Neural cell (in vitro differentiated cells): Measurements from ENCODE around the gene CLSTN1. TPM values are rescaled to one million over a fixed set of nuclear protein-coding genes. Genes with fewer than 3 reads are reported as not detected.

Experiments used
- H2AFZ ChIP-seq: fragments of 200-600, 300-800 bp; sonication (generic), shearing (Covaris generic); 2 replicates; pipeline ENCODE4 v1.6.0; 2014; ENCODE audit warnings: low read depth, mild to moderate bottlenecking, antibody characterized with exemption, low read length, moderate library complexity
- H3F3A ChIP-seq: fragments of 200-600 bp; shearing (Covaris generic); 2 replicates; pipeline ENCODE4 v1.6.1; 2016; ENCODE audit warnings: mild to moderate bottlenecking, moderate library complexity, mixed read lengths, antibody characterized with exemption, low read length; ENCODE audit not compliant: insufficient read depth, poor library complexity, severe bottlenecking
- H3K27ac ChIP-seq: fragments of 200-600, 300-800 bp; sonication (generic), shearing (Covaris generic); 2 replicates; pipeline ENCODE4 v1.5.1; 2014; ENCODE audit warnings: mild to moderate bottlenecking, low read length, moderate library complexity
- H3K27me3 ChIP-seq: fragments of 300-800, 200-600 bp; sonication (generic), shearing (Covaris generic); 2 replicates; pipeline ENCODE4 v1.6.0; 2014; ENCODE audit warnings: mild to moderate bottlenecking, low read depth, low read length, moderate library complexity; ENCODE audit not compliant: insufficient read depth
- H3K36me3 ChIP-seq: fragments of 300-800, 200-600 bp; sonication (generic), shearing (Covaris generic); 2 replicates; pipeline ENCODE4 v1.5.1; 2014; ENCODE audit warnings: mild to moderate bottlenecking, antibody characterized with exemption, low read length, moderate library complexity; ENCODE audit not compliant: insufficient read depth
- H3K4me2 ChIP-seq: fragments of 300-800, 200-600 bp; sonication (generic), shearing (Covaris generic); 2 replicates; pipeline ENCODE4 v1.6.0; 2014; ENCODE audit warnings: mild to moderate bottlenecking, low read length
- H3K4me3 ChIP-seq: fragments of 300-800, 200-600 bp; sonication (generic), shearing (Covaris generic); 2 replicates; pipeline ENCODE4 v1.5.1; 2014; ENCODE audit warnings: mild to moderate bottlenecking, low read length, moderate library complexity
- H3K79me2 ChIP-seq: fragments of 200-600 bp; shearing (Covaris generic); replicated peaks from 2 replicates; pipeline ENCODE4 v1.6.0; 2014; ENCODE audit warnings: mild to moderate bottlenecking, low read length, moderate library complexity; ENCODE audit not compliant: insufficient read depth
- H3K9ac ChIP-seq: fragments of 300-800, 200-600 bp; sonication (generic), shearing (Covaris generic); 2 replicates; pipeline ENCODE4 v1.6.1; 2016; ENCODE audit warnings: mild to moderate bottlenecking, low read length, mixed read lengths
- H3K9me2 ChIP-seq: fragments of 200-600 bp; shearing (Covaris generic); 2 replicates; pipeline ENCODE4 v1.6.1; 2016; ENCODE audit warnings: mild to moderate bottlenecking, low read length, mixed read lengths; ENCODE audit not compliant: insufficient read depth
- H3K9me3 ChIP-seq: fragments of 200-600, 300-800 bp; sonication (generic), shearing (Covaris generic); 2 replicates; pipeline ENCODE4 v1.6.1; 2016; ENCODE audit warnings: mild to moderate bottlenecking, mixed run types, low read length, moderate library complexity, mixed read lengths
- H4K20me1 ChIP-seq: fragments of 200-600 bp; shearing (Covaris generic); 2 replicates; pipeline ENCODE4 v1.6.1; 2016; ENCODE audit warnings: mild to moderate bottlenecking, mixed run types; ENCODE audit not compliant: insufficient read depth
- EP300 ChIP-seq: fragments of 450-650 bp; conservative IDR thresholded peaks from 2 replicates; pipeline ENCODE4 v1.6.1; 2014; ENCODE audit warnings: antibody characterized with exemption, mild to moderate bottlenecking, moderate library complexity; ENCODE audit not compliant: poor library complexity, severe bottlenecking
- EZH2 ChIP-seq: fragments of 200-600, 300-800 bp; shearing (Covaris generic), sonication (generic); IDR thresholded peaks from 2 replicates; pipeline ENCODE4 v1.6.1; 2014; ENCODE audit warnings: antibody characterized with exemption, low read length, borderline replicate concordance, mild to moderate bottlenecking; ENCODE audit not compliant: insufficient read depth, poor library complexity, severe bottlenecking
- MXI1 ChIP-seq: fragments of 450-650 bp; conservative IDR thresholded peaks from 2 replicates; pipeline ENCODE4 v1.6.1; 2014; ENCODE audit warnings: antibody characterized with exemption, mild to moderate bottlenecking; ENCODE audit not compliant: poor library complexity, severe bottlenecking
- POLR2AphosphoS5 ChIP-seq: IDR thresholded peaks from 2 replicates; pipeline ENCODE4 v1.6.1; 2012
- RAD21 ChIP-seq: fragments of 450-650 bp; conservative IDR thresholded peaks from 2 replicates; pipeline ENCODE4 v1.6.1; 2014; ENCODE audit warnings: antibody characterized with exemption, mild to moderate bottlenecking, moderate library complexity
- SMC3 ChIP-seq: fragments of 450-650 bp; conservative IDR thresholded peaks from 2 replicates; pipeline ENCODE4 v1.6.1; 2014; ENCODE audit warnings: antibody characterized with exemption, mild to moderate bottlenecking, moderate library complexity; ENCODE audit not compliant: poor library complexity
- TAF1 ChIP-seq: IDR thresholded peaks from 2 replicates; pipeline ENCODE4 v1.6.1; 2012; ENCODE audit warnings: low read depth
- polyA minus RNA-seq: library from RNA; depleted of rRNA, polyadenylated mRNA; stranded (reverse); fragments of >200 nt; gene quantifications from 2 replicates; pipeline ENCODE4 v1.2.3, GENCODE V29; 2014
- polyA plus RNA-seq: library from polyadenylated mRNA; depleted of rRNA; stranded (reverse); fragments of >200 nt; gene quantifications from 2 replicates; pipeline ENCODE4 v1.2.3, GENCODE V29; 2014
- TF ChIP-seq, protein P1 (sequence below): fragments of 450-650 bp; IDR thresholded peaks from 2 replicates; pipeline ENCODE4 v1.5.1; 2014; ENCODE audit warnings: antibody characterized with exemption, mild to moderate bottlenecking, moderate library complexity; ENCODE audit not compliant: poor library complexity, severe bottlenecking
- TF ChIP-seq, protein P2 (sequence below): IDR thresholded peaks from 2 replicates; pipeline ENCODE4 v1.6.1; 2012; ENCODE audit warnings: borderline replicate concordance

Gene CLSTN1
- polyA plus RNA-seq (77.2 and 81.0 TPM in 2 replicates), polyA minus RNA-seq (134 TPM in 2 replicates)

DNA sequence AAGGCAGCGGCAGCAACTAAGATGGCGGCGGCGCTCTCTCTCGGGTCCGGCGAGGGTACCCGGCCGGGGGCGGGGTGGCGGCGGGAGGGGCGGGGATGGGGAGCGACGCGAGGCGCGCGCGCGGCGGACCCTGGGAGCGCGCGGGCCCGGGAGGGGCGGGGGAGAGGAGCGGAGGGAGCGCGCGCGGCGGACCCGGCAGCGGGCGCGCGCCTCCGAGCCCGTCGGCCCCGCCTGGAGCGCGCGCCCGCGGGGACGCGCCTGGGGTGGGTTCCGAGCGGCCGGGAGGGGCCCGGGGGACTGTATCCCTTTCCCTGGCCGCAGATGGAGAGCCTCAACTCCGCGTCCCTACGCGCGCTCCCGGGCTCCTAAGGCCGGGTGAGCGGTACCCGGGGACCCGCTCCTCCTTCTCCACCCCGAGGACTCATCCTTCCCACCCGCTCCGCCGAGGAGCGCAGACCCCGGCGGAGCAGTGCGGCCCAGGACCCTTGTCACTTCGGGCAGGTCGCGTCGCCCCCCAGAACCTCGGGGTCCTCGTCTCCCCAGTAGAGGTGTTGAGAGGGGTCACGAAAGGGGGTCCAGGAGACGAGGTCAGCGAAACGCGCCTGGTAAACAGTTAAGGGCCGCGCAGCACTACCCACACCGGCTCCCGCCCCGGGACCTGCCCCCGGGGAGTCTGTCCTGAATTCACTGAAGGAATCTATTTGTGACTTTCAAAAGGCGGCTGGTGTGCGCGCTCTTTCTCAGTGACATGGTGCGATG lies at the start of gene CLSTN1:
TSS of gene CLSTN1 (minus strand) at position 23 of the 759 bp plus-strand sequence. CDS start 232 bp downstream, outside the sequence.
- peak within 1 kb of the TSS; percentile 85 for H3K4me2 ChIP-seq
- H3K9me2 ChIP-seq = no peaks in the 10 kb centered on the region
- TF ChIP-seq RAD21 = no peak
- H3K9me3 ChIP-seq = no peaks in the 10 kb centered on the region
- H3K79me2 ChIP-seq = peaks cover 30% of the 10 kb centered on the region
- peak within 1 kb of the TSS; percentile 86 for H3K9ac ChIP-seq
- no peaks in the 10 kb centered on the region for H4K20me1 ChIP-seq
- H3K36me3 ChIP-seq = no peaks in the 10 kb centered on the region
- H3K27me3 ChIP-seq = no peaks in the 10 kb centered on the region
- H2AFZ ChIP-seq = peak within 1 kb of the TSS; percentile 66
- H3F3A ChIP-seq = no peaks in the 10 kb centered on the region
- H3K4me3 ChIP-seq = peak within 1 kb of the TSS; percentile 94
- H3K27ac ChIP-seq = peak within 1 kb of the TSS; percentile 57

DNA sequence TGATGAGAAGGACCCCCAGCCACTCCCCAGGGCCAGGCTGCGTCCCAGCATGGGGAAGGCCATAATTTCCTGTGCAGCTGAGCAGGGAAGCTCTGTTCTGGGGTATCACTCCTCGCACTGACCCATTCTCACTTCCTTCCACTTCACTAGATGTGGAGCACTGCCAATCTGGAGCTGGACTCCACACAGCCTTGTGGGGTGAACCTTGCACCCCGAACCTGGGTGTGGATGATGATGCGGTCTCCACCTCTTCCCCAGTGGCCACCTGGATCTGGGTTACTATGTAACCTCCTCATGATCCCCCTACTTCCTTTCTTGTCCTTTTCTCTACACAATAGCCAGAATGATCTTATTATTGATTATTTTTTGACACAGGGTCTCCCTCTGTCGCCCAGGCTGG lies 49.6 kb upstream of the CLSTN1 start:
- no peak overlapping the region for H3K27ac ChIP-seq
- TF ChIP-seq, protein P1, sequence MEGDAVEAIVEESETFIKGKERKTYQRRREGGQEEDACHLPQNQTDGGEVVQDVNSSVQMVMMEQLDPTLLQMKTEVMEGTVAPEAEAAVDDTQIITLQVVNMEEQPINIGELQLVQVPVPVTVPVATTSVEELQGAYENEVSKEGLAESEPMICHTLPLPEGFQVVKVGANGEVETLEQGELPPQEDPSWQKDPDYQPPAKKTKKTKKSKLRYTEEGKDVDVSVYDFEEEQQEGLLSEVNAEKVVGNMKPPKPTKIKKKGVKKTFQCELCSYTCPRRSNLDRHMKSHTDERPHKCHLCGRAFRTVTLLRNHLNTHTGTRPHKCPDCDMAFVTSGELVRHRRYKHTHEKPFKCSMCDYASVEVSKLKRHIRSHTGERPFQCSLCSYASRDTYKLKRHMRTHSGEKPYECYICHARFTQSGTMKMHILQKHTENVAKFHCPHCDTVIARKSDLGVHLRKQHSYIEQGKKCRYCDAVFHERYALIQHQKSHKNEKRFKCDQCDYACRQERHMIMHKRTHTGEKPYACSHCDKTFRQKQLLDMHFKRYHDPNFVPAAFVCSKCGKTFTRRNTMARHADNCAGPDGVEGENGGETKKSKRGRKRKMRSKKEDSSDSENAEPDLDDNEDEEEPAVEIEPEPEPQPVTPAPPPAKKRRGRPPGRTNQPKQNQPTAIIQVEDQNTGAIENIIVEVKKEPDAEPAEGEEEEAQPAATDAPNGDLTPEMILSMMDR = no peak
- TF ChIP-seq POLR2AphosphoS5 = no peak
- no peak for TF ChIP-seq MXI1
- TF ChIP-seq RAD21 = no peak
- TF ChIP-seq EZH2 = no peak
- TF ChIP-seq EP300 = no peak
- no peak for TF ChIP-seq SMC3
- TF ChIP-seq, protein P2, sequence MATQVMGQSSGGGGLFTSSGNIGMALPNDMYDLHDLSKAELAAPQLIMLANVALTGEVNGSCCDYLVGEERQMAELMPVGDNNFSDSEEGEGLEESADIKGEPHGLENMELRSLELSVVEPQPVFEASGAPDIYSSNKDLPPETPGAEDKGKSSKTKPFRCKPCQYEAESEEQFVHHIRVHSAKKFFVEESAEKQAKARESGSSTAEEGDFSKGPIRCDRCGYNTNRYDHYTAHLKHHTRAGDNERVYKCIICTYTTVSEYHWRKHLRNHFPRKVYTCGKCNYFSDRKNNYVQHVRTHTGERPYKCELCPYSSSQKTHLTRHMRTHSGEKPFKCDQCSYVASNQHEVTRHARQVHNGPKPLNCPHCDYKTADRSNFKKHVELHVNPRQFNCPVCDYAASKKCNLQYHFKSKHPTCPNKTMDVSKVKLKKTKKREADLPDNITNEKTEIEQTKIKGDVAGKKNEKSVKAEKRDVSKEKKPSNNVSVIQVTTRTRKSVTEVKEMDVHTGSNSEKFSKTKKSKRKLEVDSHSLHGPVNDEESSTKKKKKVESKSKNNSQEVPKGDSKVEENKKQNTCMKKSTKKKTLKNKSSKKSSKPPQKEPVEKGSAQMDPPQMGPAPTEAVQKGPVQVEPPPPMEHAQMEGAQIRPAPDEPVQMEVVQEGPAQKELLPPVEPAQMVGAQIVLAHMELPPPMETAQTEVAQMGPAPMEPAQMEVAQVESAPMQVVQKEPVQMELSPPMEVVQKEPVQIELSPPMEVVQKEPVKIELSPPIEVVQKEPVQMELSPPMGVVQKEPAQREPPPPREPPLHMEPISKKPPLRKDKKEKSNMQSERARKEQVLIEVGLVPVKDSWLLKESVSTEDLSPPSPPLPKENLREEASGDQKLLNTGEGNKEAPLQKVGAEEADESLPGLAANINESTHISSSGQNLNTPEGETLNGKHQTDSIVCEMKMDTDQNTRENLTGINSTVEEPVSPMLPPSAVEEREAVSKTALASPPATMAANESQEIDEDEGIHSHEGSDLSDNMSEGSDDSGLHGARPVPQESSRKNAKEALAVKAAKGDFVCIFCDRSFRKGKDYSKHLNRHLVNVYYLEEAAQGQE = no peak
- TF ChIP-seq TAF1 = no peak
- no peaks in the 10 kb centered on the region for H3F3A ChIP-seq
- no peaks in the 10 kb centered on the region for H3K36me3 ChIP-seq
- H4K20me1 ChIP-seq = no peaks in the 10 kb centered on the region
- H2AFZ ChIP-seq = no peak overlapping the region
- no peaks in the 10 kb centered on the region for H3K79me2 ChIP-seq
- H3K9me3 ChIP-seq = no peaks in the 10 kb centered on the region
- H3K9ac ChIP-seq = no peak overlapping the region
- no peaks in the 10 kb centered on the region for H3K27me3 ChIP-seq
- no peak overlapping the region for H3K4me3 ChIP-seq
- H3K4me2 ChIP-seq = no peak overlapping the region
- H3K9me2 ChIP-seq = no peaks in the 10 kb centered on the region
